ENCODE data around the gene COMMD9. TPM values are rescaled to one million over a fixed set of nuclear protein-coding genes. Genes with fewer than 3 reads are reported as not detected.

COMMD9 gene
- total RNA-seq, 3 donors from 2014 or later (not counting 1 experiment from before 2014, with no cell fraction given), result 64.6 to 79.1 (median 74.0) TPM

DNA sequence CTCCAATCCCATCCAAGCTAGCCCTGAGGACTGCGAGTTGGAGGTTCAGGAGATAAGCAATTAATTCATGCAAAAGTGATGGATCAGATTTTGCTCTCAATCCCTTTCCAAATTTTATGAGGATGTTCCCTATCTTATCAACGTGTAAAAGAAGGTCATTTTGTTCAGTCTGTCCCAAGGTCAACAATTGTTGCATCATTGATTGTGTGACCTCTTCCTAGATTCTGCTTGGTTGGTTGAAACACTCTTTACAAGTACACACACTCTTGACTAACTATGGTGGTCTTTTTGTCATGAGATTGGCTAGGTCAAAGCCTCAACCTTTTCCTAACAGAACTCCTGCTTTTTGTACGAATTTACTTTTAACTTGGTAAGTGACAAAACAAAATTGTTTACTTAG is 41.7 kb downstream of the COMMD9 start:
- no peaks in the 10 kb centered on the region for H3K9me3 ChIP-seq (ENCODE audit: control insufficient read depth, insufficient read depth, low read length)
- H3K27me3 ChIP-seq (ENCODE audit: control insufficient read depth, insufficient read depth, low read length), result no peaks in the 10 kb centered on the region
- Mint-ChIP-seq H3K4me1 (no peaks in the 10 kb centered on the region), H3K4me3 (no peak overlapping the region), H3K27ac (no peak overlapping the region), H3K27me3 (ENCODE audit: low read depth in 2 of 2) (peaks cover 39 to 76% of the 10 kb centered on the region in 2 donors), H3K36me3 (no peaks in the 10 kb centered on the region), H3K9me3 (peaks cover 0 to 2% of the 10 kb centered on the region in 2 donors)
- H3K36me3 ChIP-seq (ENCODE audit: control insufficient read depth, insufficient read depth, low read length), result no peaks in the 10 kb centered on the region
- TF ChIP-seq, protein P1, sequence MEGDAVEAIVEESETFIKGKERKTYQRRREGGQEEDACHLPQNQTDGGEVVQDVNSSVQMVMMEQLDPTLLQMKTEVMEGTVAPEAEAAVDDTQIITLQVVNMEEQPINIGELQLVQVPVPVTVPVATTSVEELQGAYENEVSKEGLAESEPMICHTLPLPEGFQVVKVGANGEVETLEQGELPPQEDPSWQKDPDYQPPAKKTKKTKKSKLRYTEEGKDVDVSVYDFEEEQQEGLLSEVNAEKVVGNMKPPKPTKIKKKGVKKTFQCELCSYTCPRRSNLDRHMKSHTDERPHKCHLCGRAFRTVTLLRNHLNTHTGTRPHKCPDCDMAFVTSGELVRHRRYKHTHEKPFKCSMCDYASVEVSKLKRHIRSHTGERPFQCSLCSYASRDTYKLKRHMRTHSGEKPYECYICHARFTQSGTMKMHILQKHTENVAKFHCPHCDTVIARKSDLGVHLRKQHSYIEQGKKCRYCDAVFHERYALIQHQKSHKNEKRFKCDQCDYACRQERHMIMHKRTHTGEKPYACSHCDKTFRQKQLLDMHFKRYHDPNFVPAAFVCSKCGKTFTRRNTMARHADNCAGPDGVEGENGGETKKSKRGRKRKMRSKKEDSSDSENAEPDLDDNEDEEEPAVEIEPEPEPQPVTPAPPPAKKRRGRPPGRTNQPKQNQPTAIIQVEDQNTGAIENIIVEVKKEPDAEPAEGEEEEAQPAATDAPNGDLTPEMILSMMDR (IDR thresholded peaks at IDR 0.05), result no peak
- H3K4me3 ChIP-seq (ENCODE audit: low read length), result no peak overlapping the region
- intact Hi-C loops (cut with micrococcal nuclease), result no loop called here
- no peak overlapping the region for H3K27ac ChIP-seq (ENCODE audit: low read length)
- ATAC-seq (no peak), DNase-seq (no peak)
- no peaks in the 10 kb centered on the region for H3K4me1 ChIP-seq (ENCODE audit: control insufficient read depth, insufficient read depth, low read length)
- WGBS (ENCODE audit: insufficient coverage), result 57% methylated on average over 3 of the region's 3 CpGs

DNA sequence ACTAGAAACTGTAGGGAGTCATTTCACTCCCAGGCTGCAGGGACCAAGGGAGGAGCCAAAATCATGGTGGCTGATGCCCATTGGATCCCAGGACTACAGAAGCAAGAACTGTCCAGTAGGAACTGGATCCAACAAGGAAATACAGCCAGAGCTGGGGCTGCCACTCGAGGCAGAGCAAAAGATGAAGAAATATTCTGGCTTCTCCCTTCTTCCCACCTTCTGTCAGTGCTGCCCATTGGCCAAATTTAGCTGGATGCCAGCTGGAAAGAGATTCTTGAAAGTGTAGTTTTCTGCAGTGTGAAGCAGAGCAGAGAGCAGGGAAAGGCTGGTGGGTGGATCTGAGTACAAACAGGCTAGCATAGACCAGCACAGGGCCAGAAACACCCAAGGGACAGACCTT is 45.6 kb downstream of the COMMD9 start:
- Histone ChIP-seq H3K36me3 (ENCODE audit: control insufficient read depth, insufficient read depth, low read length) (no peaks in the 10 kb centered on the region), H3K9me3 (ENCODE audit: control insufficient read depth, insufficient read depth, low read length) (no peaks in the 10 kb centered on the region), H3K27ac (ENCODE audit: low read length) (no peak overlapping the region), H3K27me3 (ENCODE audit: control insufficient read depth, insufficient read depth, low read length) (no peaks in the 10 kb centered on the region), H3K4me3 (ENCODE audit: low read length) (no peak overlapping the region), H3K4me1 (ENCODE audit: control insufficient read depth, insufficient read depth, low read length) (no peaks in the 10 kb centered on the region)
- Mint-ChIP-seq H3K4me3 (no peak overlapping the region), H3K9me3 (no peaks in the 10 kb centered on the region), H3K36me3 (no peaks in the 10 kb centered on the region), H3K27ac (no peak overlapping the region), H3K27me3 (ENCODE audit: low read depth in 2 of 2) (peaks cover 17 to 46% of the 10 kb centered on the region in 2 donors), H3K4me1 (no peaks in the 10 kb centered on the region)
- ATAC-seq, result no peak
- DNase-seq, result no peak
- TF ChIP-seq, protein P1 (IDR thresholded peaks at IDR 0.05), result no peak
- WGBS (ENCODE audit: insufficient coverage), result 54% methylated on average over 1 of the region's 1 CpG
- intact Hi-C loops (cut with micrococcal nuclease), result no loop called here

DNA sequence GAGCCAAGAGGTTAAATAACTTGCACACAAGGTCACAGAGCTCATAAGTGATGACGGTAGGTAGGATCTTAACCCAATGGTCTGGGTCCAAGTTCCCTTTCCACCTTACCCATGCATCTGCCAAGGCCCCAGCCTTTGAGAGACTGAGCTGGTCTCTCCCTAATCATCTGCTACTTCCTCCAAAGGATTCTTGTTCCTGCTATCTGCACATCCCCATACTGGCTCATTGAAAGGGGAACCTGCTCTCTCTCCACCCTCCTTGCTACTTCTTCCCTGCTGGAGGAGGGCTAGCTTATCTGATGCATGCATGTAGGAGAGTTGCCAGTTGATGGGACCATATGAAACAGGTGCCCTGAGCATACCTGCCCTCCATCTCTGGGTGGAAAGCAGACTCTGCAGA is 47.7 kb downstream of the COMMD9 start:
- TF ChIP-seq, protein P1 (IDR thresholded peaks at IDR 0.05), result no peak
- Histone ChIP-seq H3K36me3 (ENCODE audit: control insufficient read depth, insufficient read depth, low read length) (no peaks in the 10 kb centered on the region), H3K4me3 (ENCODE audit: low read length) (no peak overlapping the region), H3K27me3 (ENCODE audit: control insufficient read depth, insufficient read depth, low read length) (no peaks in the 10 kb centered on the region), H3K9me3 (ENCODE audit: control insufficient read depth, insufficient read depth, low read length) (no peaks in the 10 kb centered on the region), H3K4me1 (ENCODE audit: control insufficient read depth, insufficient read depth, low read length) (no peaks in the 10 kb centered on the region), H3K27ac (ENCODE audit: low read length) (no peak overlapping the region)
- Mint-ChIP-seq H3K36me3 (no peaks in the 10 kb centered on the region), H3K27ac (no peak overlapping the region), H3K4me3 (no peak overlapping the region), H3K9me3 (no peaks in the 10 kb centered on the region), H3K4me1 (no peaks in the 10 kb centered on the region), H3K27me3 (ENCODE audit: low read depth in 2 of 2) (peaks cover 10 to 33% of the 10 kb centered on the region in 2 donors)
- DNase-seq (no peak), ATAC-seq (no peak)
- intact Hi-C loops (cut with micrococcal nuclease), result no loop called here
- WGBS (ENCODE audit: insufficient coverage), result 77% methylated on average over 1 of the region's 1 CpG

DNA sequence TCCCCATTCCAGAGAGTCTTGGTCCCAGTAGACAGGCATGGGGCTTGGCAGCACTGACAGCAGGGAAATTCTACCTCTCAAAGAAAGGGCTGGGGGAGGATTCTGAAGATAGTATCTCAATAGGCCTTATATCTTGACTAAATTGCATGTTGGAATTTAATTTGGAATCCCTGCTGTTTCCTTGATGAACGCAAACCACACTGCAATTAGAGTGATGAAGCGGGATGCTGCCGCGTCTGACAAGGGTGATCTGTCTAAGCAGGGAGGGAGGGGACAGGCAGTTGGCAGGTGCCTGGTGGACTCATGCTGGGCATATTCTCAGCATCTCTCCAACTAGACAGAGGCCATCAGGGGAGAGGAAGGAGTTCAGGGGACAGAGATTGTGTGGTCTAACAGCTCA is 48.4 kb downstream of the COMMD9 start:
- ATAC-seq (no peak), DNase-seq (no peak)
- no peak overlapping the region for H3K4me3 ChIP-seq (ENCODE audit: low read length)
- no peaks in the 10 kb centered on the region for H3K4me1 Mint-ChIP-seq
- intact Hi-C loops (cut with micrococcal nuclease), result no loop called here
- 94% methylated on average over 4 of the region's 4 CpGs for WGBS (ENCODE audit: insufficient coverage)
- H3K36me3 ChIP-seq (ENCODE audit: control insufficient read depth, insufficient read depth, low read length), result no peaks in the 10 kb centered on the region
- H3K27me3 Mint-ChIP-seq (ENCODE audit: low read depth in 2 of 2), result peaks cover 10 to 32% of the 10 kb centered on the region in 2 donors
- H3K27ac Mint-ChIP-seq, result no peak overlapping the region
- no peaks in the 10 kb centered on the region for H3K27me3 ChIP-seq (ENCODE audit: control insufficient read depth, insufficient read depth, low read length)
- H3K36me3 Mint-ChIP-seq, result no peaks in the 10 kb centered on the region
- H3K9me3 ChIP-seq (ENCODE audit: control insufficient read depth, insufficient read depth, low read length), result no peaks in the 10 kb centered on the region
- no peaks in the 10 kb centered on the region for H3K9me3 Mint-ChIP-seq
- H3K4me1 ChIP-seq (ENCODE audit: control insufficient read depth, insufficient read depth, low read length), result no peaks in the 10 kb centered on the region
- H3K4me3 Mint-ChIP-seq, result no peak overlapping the region
- TF ChIP-seq, protein P1 (IDR thresholded peaks at IDR 0.05), result no peak
- no peak overlapping the region for H3K27ac ChIP-seq (ENCODE audit: low read length)
